Inferior parietal cortex (tissue), 1 donor: Measurements from ENCODE around the gene MBD2.
"Not testable (repeated sequence)": the region's sequence is repeated elsewhere in the genome, so short reads cannot be mapped to it uniquely, and the experiment has no call there.

Source experiments
- DNase-seq: peaks from one replicate; pipeline ENCODE4 v3.0.0-alpha.2; 2016; ENCODE audit errors: extremely low spot score

The MBD2 gene

DNA sequence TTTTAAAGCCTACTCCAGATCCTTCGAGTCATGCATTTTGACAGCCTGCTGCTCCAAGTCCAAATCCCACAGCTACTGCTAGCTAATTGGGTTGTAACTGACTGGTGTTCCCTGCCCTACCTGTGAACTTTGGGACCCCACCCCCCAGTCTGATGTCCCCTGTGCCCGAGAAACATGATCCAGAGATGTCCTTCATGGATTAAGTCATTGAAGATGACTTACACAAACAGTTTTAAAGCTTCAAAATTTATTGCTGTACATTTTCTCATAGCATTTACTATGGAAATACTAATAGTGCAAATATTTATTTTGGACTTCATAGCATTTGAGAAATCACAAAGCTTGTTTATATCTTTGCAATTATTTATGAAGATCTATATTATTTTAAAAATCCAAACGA is 73.1 kb downstream of the MBD2 start:
- no peak for DNase-seq

DNA sequence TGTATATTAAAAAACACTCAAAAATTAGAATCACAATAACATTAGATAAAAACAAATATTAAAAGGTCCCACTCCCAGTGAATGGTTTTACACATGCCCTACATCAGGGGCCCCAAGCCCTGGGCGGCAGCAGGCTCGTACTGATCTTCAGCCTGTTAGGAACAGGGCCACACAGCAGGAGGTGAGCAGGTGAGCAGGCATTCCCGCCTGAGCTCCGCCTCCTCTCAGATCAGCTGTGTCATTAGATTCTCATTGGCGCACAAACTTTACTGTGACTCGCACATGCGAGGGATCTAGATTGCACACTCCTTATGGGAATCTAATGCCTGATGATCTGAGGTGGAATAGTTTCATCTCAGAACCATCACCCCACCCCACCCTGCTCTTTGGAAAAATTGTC is 74.2 kb downstream of the MBD2 start:
- no peak for DNase-seq

DNA sequence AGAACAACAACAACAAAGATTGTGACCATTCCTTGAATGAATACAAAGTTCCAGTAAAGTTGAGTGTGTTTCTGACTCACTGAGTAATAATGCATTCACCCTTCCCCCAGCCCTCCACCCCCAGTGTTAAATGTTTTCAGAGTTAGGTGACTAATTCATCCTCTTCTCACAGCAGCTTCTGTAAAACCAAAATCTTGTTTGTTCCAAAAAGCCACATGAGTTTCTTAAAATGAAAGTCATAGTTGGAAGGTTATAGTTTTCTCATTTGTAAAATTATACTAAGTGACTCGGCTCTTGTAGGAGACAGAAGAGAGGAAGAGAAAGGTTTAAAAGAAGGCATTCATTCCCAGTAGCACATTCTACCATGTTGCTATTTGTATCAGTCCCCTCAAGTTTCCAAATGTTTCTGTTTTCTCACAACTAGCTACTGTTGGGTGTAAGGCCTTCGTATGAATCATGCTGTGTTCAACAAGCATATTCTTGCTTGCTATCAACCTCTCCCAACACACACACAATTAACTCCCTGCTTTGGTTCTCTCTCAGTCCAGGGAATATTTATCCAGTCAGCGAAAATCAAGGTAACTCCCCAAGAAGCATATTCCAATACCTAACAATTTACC is 75.3 kb downstream of the MBD2 start:
- peak; percentile 17 for DNase-seq

DNA sequence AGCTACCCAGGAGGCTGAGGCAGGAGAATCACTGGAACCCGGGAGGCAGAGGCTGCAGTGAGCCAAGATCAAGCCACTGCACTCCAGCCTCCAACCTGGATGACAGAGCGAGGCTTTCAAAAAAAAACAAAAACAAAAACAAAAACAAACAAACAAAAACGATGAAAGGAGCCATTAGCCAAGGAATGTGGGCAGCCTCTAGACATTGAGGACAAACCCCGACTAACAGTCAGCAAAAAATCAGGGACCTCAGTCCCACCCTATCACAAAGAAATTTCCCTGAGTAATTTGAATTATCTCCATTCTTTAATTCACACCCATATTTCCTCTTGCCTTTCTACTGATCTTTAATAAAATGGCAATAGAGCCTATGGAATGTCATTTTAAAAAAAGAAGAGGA is 75.8 kb downstream of the MBD2 start:
- no peak for DNase-seq

DNA sequence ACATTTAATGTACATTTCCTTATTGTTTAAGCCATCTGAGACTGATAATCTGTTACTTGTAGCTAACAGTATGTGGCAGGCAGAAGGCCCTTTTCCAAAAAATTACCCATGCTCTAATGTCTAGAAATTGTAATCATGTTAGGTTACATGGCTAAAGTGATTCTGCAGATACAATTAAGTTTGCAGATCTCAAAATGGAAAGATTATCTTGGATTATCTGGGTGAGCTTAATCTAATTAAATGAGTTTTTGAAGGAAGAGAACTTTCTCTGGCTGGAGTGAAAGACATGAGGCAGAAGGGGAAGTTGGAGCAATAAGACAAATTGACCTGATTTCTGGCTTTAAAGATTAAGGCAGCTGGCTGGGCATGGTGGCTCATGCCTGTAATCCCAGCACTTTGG is 76.3 kb downstream of the MBD2 start:
- DNase-seq, result no peak

DNA sequence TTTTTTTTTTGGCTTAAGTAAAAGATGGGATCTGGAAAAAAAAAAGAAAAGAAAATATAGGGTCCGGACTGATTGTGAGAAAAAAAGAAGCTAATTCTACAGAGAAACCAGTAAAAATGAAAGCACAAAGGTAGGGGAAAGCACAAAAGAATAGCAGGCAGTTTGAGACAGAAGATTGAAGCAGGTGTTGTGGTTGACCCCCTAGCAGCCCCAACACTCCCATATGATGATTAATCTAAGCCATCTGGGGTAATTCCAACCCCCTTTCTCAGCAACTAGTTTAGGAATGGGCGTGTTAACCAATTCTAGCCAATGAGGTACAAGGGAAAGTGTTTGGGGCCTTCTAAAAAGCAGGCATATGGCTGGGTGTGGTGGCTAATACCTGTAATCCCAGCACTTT is 77.0 kb downstream of the MBD2 start:
- DNase-seq, result no peak

DNA sequence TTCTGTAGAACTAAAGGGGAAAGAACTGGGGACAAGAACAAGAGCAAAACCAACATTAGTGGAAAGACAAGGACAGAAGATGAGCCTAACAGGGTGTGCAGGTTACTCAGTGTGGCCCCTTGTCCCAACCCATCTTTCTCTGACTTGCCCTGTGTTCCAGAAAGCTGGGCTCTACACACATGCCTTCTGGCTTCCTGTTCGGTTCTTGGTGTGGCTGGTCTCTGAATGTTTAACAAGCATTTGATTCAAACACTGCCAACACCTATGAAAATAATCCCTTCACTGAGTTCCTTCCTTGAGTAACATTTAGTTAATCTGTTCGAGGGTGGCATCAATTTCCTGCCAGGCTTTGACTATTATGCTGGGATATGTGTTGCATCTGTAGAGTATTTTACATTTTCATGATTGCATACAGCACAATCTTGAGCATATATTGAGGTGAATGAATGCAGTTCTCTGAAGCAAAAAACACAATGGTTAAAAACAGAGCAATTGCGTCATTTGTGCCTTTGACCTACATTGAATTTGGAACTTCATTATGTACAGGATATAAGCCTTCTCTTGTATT is 83.3 kb downstream of the MBD2 start:
- DNase-seq, result no peak

DNA sequence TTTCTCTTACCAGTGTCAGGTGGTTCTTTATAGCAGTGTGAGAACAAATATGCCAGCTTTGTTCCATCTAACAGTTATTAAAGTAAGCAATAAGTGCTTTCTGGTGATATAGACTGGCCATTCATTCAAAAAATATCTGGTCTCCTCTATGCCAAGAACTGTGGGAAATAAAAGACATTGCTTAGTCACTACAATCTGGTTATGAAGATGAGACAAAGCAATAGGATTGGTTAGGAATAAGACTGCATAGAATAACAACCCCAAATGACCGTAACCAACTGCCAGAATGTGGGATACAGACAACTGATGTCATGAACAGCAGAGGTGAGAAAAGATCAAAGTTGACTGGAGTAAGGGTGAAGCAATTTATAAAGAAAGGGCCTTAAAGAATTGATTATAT is 83.8 kb downstream of the MBD2 start:
- DNase-seq, result no peak

DNA sequence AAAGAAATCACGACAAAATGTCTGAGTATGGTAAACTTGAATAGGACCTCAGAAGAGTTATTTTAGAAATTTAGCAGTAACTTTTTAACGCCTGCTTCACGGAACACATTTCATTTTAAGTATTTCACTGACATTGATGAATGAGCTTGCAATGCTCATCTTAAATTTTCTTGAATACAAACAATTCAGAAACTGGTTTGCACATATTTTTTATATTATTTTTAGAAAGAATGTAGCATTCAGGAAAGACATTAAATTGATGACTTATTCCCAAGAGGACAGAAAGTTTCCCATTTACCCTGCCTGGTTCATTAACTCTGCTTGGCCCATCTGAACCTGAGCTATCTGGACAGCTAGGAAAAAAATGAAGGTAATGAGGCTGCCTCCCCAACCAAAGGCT is 89.3 kb downstream of the MBD2 start:
- no peak for DNase-seq

DNA sequence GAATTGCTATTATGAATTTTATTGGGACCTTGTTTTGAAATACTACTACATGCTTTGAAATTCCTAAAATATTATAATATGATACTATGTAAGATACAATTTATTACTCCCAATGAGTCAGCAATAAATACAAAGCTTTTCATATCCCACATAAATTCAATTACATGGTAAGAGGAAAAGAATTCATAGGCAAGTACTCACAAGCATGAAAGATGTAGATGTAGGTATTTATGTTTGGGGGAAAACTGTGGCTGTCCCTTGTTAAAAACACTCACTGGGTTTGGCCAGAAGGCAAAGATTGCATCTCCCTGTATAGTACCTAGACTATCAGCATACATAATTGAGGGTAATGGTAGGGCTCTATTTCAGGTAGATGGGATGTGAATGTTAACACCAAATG is 90.4 kb downstream of the MBD2 start:
- no peak for DNase-seq

DNA sequence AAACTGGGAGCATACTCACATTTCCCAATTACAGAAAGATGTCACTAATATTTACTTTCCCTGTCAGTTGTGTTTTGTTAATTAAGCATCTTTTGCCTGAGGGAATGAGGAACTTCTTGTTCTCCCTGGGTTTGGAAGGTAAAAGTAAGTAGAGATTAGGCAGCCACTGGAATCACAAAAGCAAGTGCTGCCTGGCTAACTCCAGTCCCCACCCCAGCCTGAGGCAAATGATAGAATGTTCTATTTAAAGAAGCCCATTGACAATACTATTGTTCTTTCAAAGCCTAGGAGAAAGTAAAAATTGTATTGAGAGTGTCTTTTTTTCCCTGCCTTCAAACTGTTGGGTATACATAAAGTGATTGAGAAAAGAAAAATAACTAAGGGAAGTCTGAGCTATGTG is 93.8 kb downstream of the MBD2 start:
- no peak for DNase-seq

DNA sequence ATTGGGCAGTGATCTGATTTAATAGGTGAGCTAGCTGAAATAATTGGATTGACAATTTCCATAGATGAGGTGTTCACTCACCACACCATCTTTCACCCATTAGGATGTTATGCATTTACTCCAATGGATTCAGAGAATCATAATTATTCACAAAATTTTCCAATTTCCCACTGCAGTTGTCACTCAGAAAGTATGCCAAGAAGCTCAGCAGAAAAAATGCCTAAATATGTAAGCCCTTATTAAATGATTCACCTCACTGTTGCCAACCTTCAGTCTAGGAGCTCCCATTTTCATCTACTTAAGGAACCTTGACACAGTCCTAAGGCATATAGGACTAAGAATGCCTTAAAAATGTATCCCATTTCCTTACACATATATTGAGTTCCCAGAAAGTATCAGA is 94.3 kb downstream of the MBD2 start:
- no peak for DNase-seq

DNA sequence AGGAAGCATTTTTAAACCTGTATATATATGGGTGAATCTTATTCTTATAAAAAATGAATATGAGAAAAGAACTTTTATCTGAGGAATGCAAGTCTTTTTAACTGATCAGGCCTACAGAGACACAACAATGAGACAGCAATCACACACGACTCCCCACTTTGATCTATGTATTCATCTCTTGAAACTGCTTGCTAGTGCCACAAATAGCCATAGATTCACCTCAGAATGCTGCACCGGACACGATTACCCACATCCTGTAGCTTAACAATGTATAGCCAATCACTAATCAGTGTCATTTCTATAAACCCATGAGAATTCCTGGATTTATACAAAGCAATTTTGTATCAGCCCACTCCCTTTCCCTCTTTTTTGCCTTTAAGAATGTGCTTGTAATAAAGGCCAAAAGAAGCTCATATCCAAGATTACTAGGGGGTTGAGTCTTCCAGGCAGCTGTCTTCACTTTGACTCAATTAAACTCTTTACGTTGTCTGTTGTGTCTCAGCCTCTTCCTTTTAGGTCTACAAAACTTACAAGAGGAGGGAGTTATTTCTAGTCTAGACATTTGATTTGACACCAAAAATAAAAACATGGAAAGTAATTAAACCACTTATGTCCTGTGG is 94.9 kb downstream of the MBD2 start:
- no peak for DNase-seq

DNA sequence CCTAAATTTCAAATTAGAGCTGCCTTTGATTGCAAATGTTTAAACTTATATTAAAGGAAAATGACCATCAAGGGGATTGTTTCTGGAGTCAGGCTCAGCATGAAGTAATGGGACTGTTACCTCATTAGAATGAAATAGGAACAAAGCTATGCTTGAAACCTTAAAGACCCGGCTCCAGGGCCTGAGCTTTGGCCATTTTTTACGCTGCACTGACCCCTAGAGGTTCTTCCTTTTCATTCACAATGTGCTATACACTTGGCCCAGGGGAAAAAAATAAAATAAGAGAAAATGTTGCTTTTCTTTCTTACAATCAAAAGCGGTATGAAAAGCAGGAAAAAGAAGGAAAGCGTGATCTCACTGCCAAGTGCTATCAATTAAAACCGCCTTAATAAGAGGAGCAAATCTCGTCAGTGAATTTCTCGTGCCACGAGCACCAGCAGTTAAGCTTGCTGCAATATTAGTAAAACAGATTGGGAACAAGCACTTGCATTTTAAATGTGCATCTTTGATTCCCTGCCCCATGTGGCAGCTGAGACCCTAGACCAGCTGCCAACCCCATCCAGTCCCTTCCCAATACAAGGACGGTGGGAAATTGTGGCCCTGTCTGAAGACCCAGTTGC is 96.6 kb downstream of the MBD2 start:
- peak; percentile 78 for DNase-seq

DNA sequence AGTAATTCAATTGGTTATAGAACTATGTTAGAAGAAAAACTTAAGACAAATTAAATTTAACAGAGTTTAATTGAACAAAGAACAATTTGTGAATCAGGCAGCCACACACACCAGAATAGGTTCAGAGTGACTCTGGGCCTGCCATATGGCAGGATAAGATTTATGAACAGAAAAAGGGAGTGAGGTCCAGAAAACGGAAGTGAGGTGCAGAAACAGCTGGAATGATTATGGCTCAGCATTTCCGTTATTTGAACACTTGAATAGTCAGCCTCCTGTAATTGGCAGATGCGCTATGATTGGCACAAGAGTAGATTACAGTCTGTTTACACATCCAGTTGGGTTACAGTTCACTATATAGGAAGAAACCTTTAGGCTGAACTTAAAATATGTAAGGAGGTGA is 99.0 kb downstream of the MBD2 start:
- no peak for DNase-seq

DNA sequence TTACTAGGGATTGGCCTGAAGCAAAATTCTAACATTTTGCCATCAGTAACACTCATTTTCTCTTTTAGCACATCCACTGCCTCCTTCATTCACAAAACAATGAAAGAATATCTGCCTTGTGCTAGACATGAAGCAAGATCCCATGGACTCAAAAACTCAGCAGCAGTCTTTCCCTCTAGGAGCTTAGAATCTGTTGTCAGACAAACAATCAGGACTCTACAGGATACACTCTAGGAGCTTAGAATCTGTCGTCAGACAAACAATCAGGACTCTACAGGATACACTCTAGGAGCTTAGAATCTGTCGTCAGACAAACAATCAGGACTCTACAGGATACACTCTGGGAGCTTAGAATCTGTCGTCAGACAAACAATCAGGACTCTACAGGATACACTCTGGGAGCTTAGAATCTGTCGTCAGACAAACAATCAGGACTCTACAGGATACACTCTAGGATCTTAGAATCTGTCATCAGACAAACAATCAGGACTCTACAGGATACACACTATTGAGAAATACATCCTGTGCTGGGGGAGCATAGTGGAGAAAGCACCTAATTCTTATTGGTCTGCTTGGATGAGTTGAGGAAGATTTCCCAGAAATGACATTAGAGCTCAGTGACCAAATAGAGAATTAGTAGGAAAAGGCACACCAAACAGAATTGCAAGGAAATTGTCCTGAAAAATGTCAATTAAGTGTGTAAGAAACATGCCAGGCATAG is 100.6 kb downstream of the MBD2 start:
- not testable (repeated sequence) for DNase-seq

DNA sequence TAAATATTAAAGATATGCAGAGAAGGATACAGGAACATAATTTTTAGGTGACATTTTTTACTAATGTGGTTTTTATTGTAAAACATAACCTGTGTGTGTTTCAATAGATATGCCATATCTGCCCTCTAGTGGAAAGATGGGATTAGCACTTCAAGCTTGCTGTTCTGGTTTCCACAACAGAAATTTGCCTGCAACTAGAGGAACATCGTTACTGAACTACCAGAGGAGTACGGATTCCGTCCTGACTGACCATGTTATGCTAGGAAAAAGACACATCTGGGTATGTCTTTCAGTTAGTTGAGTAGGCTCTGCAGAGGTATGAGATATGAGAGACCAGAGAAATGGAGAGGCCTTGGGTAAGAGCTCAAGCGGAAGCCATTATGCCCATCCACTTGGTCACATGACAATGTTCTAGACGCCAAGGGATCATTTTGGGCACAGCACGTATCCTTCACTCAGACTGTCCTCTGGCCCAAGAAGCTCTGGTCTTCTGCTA is 104.9 kb downstream of the MBD2 start:
- peak; percentile 87 for DNase-seq

DNA sequence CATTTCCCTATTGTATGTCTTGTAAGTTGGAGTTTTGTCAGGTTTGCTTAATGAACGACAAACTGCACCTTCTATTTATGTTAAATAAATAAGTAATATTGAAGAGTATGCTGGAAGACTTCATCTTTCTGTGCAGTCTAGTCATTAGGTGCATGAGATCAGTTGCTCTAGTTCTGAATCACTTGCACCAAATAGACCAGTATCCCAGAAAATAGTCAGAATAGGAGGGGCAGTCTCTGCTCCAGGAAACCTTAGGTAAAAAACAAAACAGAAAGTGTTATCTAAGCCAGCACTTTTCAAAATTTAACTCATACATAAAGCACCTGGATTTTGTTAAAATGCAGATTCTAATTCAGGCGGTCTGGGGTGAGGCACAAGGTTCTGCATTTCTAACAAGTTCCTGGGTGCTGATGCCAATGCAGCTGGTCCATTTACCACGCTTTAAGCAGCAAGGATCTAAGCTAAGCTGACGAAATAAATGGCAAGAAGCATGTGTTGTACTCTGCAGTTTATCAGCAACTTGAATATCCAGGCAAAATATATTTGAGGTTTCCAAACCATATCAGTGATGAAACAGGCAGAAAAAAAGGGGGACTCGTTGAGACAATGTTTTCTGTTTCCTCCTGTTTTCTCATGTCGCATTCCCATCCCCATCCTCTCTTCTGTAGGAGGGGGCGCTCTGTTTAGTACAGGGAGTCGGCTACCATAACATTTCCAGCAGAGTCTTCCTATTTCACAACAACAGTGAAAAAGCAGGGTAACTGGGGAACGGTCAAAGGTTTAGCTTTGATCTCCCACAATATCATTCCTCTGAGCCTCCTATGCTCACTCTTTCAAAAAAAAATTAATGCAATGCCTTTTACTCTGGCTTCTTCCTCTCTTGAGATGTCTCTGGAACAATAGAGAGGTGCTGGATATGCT is 106.4 kb downstream of the MBD2 start:
- DNase-seq, result no peak

DNA sequence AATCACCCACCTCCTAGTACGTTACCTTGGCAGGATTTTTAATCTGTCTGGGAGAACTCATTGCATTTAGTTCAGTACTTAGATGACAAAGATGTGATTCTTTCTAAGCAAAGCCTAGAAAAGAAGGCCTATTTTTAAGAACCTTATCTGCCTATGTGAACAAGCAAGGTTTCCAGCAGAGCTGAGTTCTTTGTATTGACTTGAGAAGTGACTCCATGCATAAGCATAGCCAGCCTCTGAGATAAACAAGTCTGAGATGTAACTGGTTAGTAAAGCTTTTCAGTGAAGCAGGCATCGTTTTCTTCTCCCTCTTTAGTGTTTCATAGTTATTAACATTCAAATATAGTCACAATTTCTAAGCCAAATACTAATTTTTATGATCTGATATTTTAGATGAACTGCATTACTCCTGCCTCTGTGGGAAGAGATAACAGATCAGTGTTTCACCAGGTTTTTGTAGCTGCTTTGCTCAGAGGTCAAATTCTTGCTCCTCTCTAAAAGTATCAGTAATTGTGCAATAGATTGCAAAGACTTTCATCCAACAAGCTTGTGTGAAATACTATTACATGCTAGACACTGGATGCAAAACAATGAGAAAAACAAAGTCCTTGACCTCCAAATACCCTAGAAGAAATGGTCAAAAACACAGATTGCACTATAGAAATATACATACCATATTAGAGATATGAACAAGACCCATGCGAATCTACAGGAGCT is 107.8 kb downstream of the MBD2 start:
- no peak for DNase-seq

DNA sequence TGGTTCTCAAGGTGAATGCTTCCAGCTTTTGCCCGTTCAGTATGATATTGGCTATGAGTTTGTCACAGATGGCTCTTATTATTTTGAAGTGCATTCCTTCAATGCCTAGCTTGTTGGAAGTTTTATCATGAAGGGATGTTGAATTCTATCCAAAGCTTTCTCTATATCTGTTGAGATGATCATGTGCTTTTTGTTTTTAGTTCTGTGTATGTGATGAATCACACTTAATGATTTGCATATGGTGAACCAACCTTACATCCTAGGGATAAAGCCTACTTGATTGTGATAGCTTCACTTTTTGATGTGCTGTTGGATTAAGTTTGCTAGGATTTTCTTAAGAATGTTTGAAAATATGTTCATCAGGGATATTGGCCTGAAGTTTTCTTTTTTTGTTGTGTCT is 112.1 kb downstream of the MBD2 start:
- DNase-seq, result no peak
